HG02798 (cell line): Measurements from ENCODE around the gene SCMH1.

Source experiments
- ATAC-seq: cut with Tn5 transposase; IDR thresholded peaks from one replicate; pipeline ENCODE4 v1.9.1; 2021; ENCODE audit warnings: mild to moderate bottlenecking; ENCODE audit not compliant: unreplicated experiment, poor library complexity

The SCMH1 gene

GRCh38 chr1:41241749-41242341 lies at the start of gene SCMH1:
TSS of gene SCMH1 (minus strand) at chr1:41242306. CDS start at chr1:41186133, 56,173 bp downstream.
- ATAC-seq = peak; percentile 49

GRCh38 chr1:41291195-41291594 lies 49.1 kb upstream of the SCMH1 start:
- ATAC-seq = no peak

GRCh38 chr1:41289196-41289595 lies 47.1 kb upstream of the SCMH1 start:
- ATAC-seq = no peak

- ATAC-seq = no peak
Observed at GRCh38 chr1:41286992-41287391, 44.9 kb upstream of the SCMH1 start.

GRCh38 chr1:41286486-41286885 lies 44.4 kb upstream of the SCMH1 start:
- ATAC-seq = no peak

GRCh38 chr1:41285818-41286217 lies 43.7 kb upstream of the SCMH1 start:
- no peak for ATAC-seq

GRCh38 chr1:41284121-41284520 lies 42.0 kb upstream of the SCMH1 start:
- no peak for ATAC-seq

- ATAC-seq = no peak
Observed at GRCh38 chr1:41282679-41283317, 40.7 kb upstream of the SCMH1 start.

GRCh38 chr1:41281334-41281733 lies 39.2 kb upstream of the SCMH1 start:
- no peak for ATAC-seq

GRCh38 chr1:41280202-41281032 lies 38.3 kb upstream of the SCMH1 start:
- no peak for ATAC-seq

- no peak for ATAC-seq
Observed at GRCh38 chr1:41278076-41278475, 36.0 kb upstream of the SCMH1 start.

- no peak for ATAC-seq
Observed at GRCh38 chr1:41277371-41277975, 35.4 kb upstream of the SCMH1 start.

GRCh38 chr1:41275831-41276230 lies 33.7 kb upstream of the SCMH1 start:
- no peak for ATAC-seq

GRCh38 chr1:41274752-41275545 lies 32.8 kb upstream of the SCMH1 start:
- ATAC-seq = no peak

- no peak for ATAC-seq
Observed at GRCh38 chr1:41272601-41273000, 30.5 kb upstream of the SCMH1 start.

- no peak for ATAC-seq
Observed at GRCh38 chr1:41268154-41268770, 26.2 kb upstream of the SCMH1 start.

- no peak for ATAC-seq
Observed at GRCh38 chr1:41261926-41262618, 20.0 kb upstream of the SCMH1 start.

GRCh38 chr1:41260768-41261167 lies 18.7 kb upstream of the SCMH1 start:
- ATAC-seq = no peak

GRCh38 chr1:41259221-41259620 lies 17.1 kb upstream of the SCMH1 start:
- no peak for ATAC-seq
